GM21528 (cell line): Measurements from ENCODE around the gene KTN1.

Experiments
- ATAC-seq: cut with Tn5 transposase; IDR thresholded peaks from one replicate; pipeline ENCODE4 v1.9.1; 2021; ENCODE audit warnings: mild to moderate bottlenecking, moderate library complexity; ENCODE audit not compliant: unreplicated experiment, low FRiP score

KTN1 gene, protein sequence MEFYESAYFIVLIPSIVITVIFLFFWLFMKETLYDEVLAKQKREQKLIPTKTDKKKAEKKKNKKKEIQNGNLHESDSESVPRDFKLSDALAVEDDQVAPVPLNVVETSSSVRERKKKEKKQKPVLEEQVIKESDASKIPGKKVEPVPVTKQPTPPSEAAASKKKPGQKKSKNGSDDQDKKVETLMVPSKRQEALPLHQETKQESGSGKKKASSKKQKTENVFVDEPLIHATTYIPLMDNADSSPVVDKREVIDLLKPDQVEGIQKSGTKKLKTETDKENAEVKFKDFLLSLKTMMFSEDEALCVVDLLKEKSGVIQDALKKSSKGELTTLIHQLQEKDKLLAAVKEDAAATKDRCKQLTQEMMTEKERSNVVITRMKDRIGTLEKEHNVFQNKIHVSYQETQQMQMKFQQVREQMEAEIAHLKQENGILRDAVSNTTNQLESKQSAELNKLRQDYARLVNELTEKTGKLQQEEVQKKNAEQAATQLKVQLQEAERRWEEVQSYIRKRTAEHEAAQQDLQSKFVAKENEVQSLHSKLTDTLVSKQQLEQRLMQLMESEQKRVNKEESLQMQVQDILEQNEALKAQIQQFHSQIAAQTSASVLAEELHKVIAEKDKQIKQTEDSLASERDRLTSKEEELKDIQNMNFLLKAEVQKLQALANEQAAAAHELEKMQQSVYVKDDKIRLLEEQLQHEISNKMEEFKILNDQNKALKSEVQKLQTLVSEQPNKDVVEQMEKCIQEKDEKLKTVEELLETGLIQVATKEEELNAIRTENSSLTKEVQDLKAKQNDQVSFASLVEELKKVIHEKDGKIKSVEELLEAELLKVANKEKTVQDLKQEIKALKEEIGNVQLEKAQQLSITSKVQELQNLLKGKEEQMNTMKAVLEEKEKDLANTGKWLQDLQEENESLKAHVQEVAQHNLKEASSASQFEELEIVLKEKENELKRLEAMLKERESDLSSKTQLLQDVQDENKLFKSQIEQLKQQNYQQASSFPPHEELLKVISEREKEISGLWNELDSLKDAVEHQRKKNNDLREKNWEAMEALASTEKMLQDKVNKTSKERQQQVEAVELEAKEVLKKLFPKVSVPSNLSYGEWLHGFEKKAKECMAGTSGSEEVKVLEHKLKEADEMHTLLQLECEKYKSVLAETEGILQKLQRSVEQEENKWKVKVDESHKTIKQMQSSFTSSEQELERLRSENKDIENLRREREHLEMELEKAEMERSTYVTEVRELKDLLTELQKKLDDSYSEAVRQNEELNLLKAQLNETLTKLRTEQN (N-terminal part only)

GRCh38 chr14:55579724-55580469, at the start of gene KTN1:
Gene KTN1 (plus strand): TSS chr14:55580207. CDS start chr14:55612049, 31,842 bp downstream.
- ATAC-seq, result peak; percentile 82

GRCh38 chr14:55530464-55530863, 49.5 kb upstream of the KTN1 start:
- no peak for ATAC-seq

- ATAC-seq, result no peak
Observed at GRCh38 chr14:55532645-55533344, 47.2 kb upstream of the KTN1 start.

- no peak for ATAC-seq
Observed at GRCh38 chr14:55533960-55534359, 46.0 kb upstream of the KTN1 start.

GRCh38 chr14:55535516-55536203, 44.3 kb upstream of the KTN1 start:
- no peak for ATAC-seq

DNA sequence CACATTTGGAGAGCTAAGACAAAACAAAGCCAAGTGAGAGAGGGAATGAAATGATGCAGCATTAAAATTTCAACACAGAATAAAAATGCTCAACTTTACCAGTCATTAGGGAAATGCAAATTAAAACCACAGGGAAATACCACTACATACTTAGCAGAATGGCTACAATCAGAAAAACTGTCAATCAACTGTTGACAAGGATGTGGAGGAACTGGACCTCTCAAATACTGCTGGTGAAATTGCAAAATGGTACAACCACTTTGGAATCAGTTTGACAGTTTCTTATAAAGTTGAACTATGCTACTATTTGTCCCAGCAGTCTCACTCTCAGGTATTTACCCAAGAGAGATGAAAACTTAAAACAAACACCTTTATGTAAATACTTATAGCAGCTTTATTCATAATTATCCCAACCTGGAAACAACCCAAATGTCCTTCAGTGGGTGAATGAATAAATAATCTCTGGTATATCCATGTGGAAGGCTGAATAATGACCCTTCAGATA, 43.8 kb upstream of the KTN1 start:
- ATAC-seq, result no peak

GRCh38 chr14:55537782-55538181, 42.2 kb upstream of the KTN1 start:
- no peak for ATAC-seq

DNA sequence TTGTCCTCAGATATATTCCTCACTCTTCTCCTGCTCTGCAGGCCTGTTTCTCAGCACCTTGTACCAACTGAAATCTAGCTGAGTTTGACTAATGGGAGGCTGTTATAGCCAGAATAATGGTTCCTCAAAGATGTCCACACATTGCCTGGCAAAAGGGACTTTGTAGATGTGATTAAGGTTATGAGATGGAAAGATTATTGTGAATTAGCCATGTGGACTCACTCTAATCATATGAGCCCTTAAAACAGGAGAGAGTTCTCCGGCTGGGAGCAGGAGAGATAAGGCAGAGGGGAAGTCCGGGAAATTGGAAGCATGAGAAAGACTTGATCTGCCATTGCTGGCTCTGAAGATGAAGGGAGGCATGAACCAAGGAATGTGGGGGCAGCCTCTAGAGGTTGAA, 40.0 kb upstream of the KTN1 start:
- no peak for ATAC-seq

DNA sequence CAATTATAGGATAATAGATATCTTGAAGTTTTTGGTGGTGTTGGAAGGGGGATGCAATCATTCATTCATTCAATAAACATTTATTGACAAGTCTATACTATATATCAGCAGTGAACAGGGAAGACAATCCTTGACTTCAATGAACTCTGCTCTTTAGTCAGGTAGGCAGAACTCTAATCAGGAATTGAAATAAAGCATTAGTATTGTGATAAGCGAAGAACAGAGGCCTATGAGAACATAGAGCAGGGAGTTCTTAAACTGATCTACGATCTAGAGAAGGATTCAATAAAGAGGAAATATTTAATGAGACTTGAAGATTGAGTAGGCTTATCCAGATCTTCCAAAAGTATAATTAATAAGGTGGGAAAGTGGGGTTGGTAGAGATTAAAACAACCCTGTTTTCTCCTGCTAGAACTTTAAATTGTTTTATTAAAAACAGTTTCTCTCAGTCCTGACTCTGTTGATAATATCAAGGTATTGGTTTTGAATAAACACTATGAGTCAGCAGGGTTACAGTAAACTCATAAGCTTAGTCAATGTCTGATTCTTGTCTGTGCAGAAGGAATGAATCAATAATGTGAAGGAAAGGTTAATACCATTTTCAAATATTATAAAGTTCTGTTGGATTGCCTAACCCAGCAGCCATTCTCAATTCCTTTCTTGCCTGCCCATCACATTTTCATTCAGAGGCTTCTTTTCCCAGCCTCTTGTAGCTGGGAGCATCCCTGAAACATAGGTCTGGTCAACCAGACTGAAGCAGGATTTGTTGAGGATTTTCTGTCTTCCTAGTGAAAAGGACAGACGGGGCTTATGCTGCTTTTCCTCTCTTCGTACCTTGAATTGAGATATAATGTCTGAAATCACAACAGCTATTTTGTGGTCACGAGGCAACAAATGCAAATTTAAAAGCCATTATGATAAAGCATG, 38.9 kb upstream of the KTN1 start:
- ATAC-seq, result no peak

DNA sequence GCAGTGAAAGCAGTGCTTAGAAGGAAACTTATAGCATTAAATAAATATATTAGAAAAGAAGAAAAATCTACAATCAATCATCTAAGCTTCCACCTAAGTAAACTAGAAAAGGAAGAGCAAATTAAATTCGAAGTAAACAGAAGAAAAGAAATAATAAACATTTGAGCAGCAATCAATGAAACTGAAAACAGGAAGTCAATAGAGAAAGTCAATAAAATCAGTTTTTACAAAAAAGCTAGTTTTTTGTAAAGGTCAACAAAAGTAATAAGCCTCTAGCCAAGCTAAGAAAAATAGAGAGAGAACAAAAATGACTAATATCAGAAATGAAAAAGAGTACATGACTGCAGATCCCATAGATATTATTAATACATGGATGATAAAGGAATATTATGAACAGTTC, 34.2 kb upstream of the KTN1 start:
- peak; percentile 7 for ATAC-seq

DNA sequence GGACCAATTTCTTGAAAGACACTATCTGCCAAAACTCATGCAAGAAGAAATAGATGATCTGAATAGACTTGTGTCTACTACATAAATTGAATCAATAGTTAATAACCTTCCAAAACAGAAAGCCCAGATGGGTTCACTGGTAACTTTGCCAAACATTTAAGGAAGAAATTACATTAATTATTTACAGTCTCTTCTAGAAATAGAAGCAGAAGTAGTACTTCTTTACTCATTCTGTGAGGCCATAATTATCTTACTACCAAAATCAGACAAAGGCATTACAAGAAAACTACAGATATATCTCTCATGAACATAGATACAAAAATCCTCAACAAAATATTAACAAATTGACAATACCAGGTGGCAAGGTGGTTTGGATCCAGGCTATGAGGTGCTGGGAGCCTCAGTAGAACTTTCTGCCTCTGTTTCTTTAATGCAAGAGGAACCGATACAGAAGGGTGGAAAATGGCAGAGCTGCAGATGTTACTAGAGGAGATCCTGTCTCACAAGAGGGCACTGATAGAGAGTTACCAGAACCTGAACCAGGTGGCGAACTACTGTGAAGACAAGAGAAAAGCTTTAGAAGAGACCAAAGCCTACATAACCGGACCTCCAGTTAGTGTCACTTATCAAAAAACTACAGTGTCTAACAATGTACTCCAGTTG, 33.7 kb upstream of the KTN1 start:
- peak; percentile 60 for ATAC-seq

- no peak for ATAC-seq
Observed at GRCh38 chr14:55547650-55548315, 32.2 kb upstream of the KTN1 start.

DNA sequence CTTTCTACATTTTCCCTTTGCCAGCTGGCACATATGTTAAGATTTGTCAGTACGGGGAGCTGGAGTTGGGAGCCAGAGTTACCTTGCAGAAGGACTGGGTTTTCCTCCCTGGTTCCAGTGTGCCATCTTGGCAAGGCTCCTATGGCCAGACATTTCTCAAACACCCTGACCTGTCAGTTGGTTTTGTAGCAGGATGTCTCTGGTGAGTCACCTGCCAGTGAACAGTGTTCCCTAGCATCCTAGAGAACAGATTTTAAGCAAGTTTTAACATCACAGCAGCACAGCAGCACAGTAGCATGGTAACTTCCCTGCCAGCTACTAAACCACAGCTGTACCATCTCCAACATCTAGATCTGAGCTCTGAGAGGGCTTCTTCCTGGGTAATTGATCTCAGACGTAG, 26.2 kb upstream of the KTN1 start:
- no peak for ATAC-seq

- no peak for ATAC-seq
Observed at GRCh38 chr14:55556929-55557623, 22.9 kb upstream of the KTN1 start.

- ATAC-seq, result no peak
Observed at GRCh38 chr14:55562135-55562534, 17.9 kb upstream of the KTN1 start.

- ATAC-seq, result no peak
Observed at GRCh38 chr14:55568618-55569017, 11.4 kb upstream of the KTN1 start.
